H1 (cell line): ENCODE measurements around the gene GRIK4. TPM values are rescaled to one million over a fixed set of nuclear protein-coding genes. Genes with fewer than 3 reads are reported as not detected.

Source experiments
- CTCF ChIA-PET: fragments of 300-600 bp; sonication (Branson Sonifier 250); formaldehyde crosslinking; loops from one replicate; lab custom pipeline; 2021; ENCODE audit not compliant: partially characterized antibody; lab: Charles Lee
- POLR2A ChIA-PET: fragments of 300-600 bp; sonication (Branson Sonifier 250); formaldehyde crosslinking; loops from one replicate; lab custom pipeline; 2021; ENCODE audit warnings: inconsistent platforms; ENCODE audit not compliant: partially characterized antibody; lab: Charles Lee
- DNase-seq, 2 experiments: peaks; one replicate each; pipeline versions ENCODE4 v3.0.0 to v3.0.0-alpha.2; 2010 to 2022; ENCODE audit warnings: low spot score in 2 of 2, low read depth in 1 of 2, mixed read lengths in 1 of 2
- FAIRE-seq: peaks from 2 replicates; lab custom pipeline; 2011; peaks lifted over from hg19 to GRCh38; lab: Jason Lieb, UNC
- H2AFZ ChIP-seq: 2 replicates; pipeline ENCODE4 v1.8.1; 2012; ENCODE audit warnings: low read length, inconsistent platforms
- H2AK5ac ChIP-seq: 2 replicates; pipeline ENCODE4 v1.6.1; 2013; ENCODE audit warnings: low read depth, low read length
- H2BK120ac ChIP-seq: replicated peaks from 2 replicates; pipeline ENCODE3; 2013; ENCODE audit warnings: low read depth, low read length, inconsistent platforms
- H2BK12ac ChIP-seq: 2 replicates; pipeline ENCODE4 v1.6.1; 2013; ENCODE audit warnings: low read depth, low read length
- H2BK15ac ChIP-seq: 2 replicates; pipeline ENCODE4 v1.6.1; 2013; ENCODE audit warnings: low read length
- H2BK20ac ChIP-seq: 2 replicates; pipeline ENCODE4 v1.6.1; 2013; ENCODE audit warnings: low read length
- H2BK5ac ChIP-seq: 2 replicates; pipeline ENCODE4 v1.6.1; 2013; ENCODE audit warnings: low read depth, low read length
- H3K14ac ChIP-seq: 2 replicates; pipeline ENCODE4 v1.6.1; 2013; ENCODE audit warnings: inconsistent platforms; ENCODE audit not compliant: insufficient read length
- H3K18ac ChIP-seq: 2 replicates; pipeline ENCODE4 v1.6.1; 2013; ENCODE audit warnings: low read length; ENCODE audit errors: extremely low read depth
- H3K23ac ChIP-seq: 2 replicates; pipeline ENCODE4 v1.6.1; 2013; ENCODE audit warnings: inconsistent platforms; ENCODE audit not compliant: insufficient read length
- H3K23me2 ChIP-seq: 2 replicates; pipeline ENCODE4 v1.6.1; 2013; ENCODE audit warnings: low read depth, low read length
- H3K27ac ChIP-seq: 2 replicates; pipeline ENCODE4 v1.6.1; 2011; ENCODE audit warnings: low read depth, low read length, inconsistent platforms
- H3K27me3 ChIP-seq, 4 experiments: replicated peaks in 1 of 4; 1 replicate in 1 of 4; 2 replicates in 3 of 4; pipeline versions ENCODE4 v1.6.1 to v1.8.1; 2011 to 2013; ENCODE audit warnings: low read length in 3 of 4, mild to moderate bottlenecking in 3 of 4, inconsistent platforms in 2 of 4, mixed read lengths in 2 of 4, moderate library complexity in 1 of 4; ENCODE audit not compliant: control insufficient read depth in 3 of 4, insufficient read depth in 3 of 4; ENCODE audit errors: extremely low read depth in 1 of 4
- H3K36me3 ChIP-seq, 4 experiments: 2 replicates each; pipeline versions ENCODE4 v1.6.1 to v1.8.1; 2011 to 2013; ENCODE audit warnings: mild to moderate bottlenecking in 4 of 4, low read length in 3 of 4, moderate library complexity in 2 of 4, control low read depth in 1 of 4, inconsistent platforms in 1 of 4; ENCODE audit not compliant: insufficient read depth in 4 of 4, control insufficient read depth in 2 of 4
- H3K4ac ChIP-seq: replicated peaks from 2 replicates; pipeline ENCODE3; 2013; ENCODE audit warnings: low read length, low read depth, mixed read lengths, inconsistent platforms; ENCODE audit not compliant: insufficient read length
- H3K4me1 ChIP-seq, 4 experiments: replicated peaks in 1 of 4; 1 replicate in 1 of 4; 2 replicates in 3 of 4; pipeline versions ENCODE4 v1.6.1 to v1.8.1; 2011 to 2013; ENCODE audit warnings: low read length in 3 of 4, inconsistent platforms in 2 of 4, mixed read lengths in 1 of 4; ENCODE audit not compliant: insufficient read depth in 4 of 4, control insufficient read depth in 3 of 4
- H3K4me2 ChIP-seq, 2 experiments: 2 replicates each; pipeline versions ENCODE4 v1.6.1 to v1.8.1; 2011 to 2013; ENCODE audit warnings: low read depth in 2 of 2, low read length in 2 of 2, control low read depth in 1 of 2, inconsistent platforms in 1 of 2, mild to moderate bottlenecking in 1 of 2; ENCODE audit not compliant: insufficient read depth in 1 of 2
- H3K4me3 ChIP-seq, 4 experiments: fragments of 200-600, 300-600 bp in 1 of 4; sonication (generic), shearing (Covaris generic), sonication (Bioruptor Twin) in 1 of 4; 2 replicates each; pipeline versions ENCODE4 v1.5.1 to v1.8.1; 2011 to 2016; ENCODE audit warnings: low read length in 4 of 4, low read depth in 3 of 4, control low read depth in 2 of 4, inconsistent platforms in 2 of 4, mild to moderate bottlenecking in 2 of 4, mixed read lengths in 1 of 4, moderate library complexity in 1 of 4; ENCODE audit not compliant: insufficient read depth in 2 of 4; ENCODE audit errors: extremely low read depth in 1 of 4
- H3K56ac ChIP-seq: replicated peaks from 2 replicates; pipeline ENCODE3; 2013; ENCODE audit warnings: low read depth, mild to moderate bottlenecking, mixed read lengths, low read length, inconsistent platforms; ENCODE audit not compliant: insufficient read length
- H3K79me1 ChIP-seq: 2 replicates; pipeline ENCODE4 v1.6.1; 2013; ENCODE audit warnings: low read depth, low read length, control low read depth
- H3K79me2 ChIP-seq, 2 experiments: 2 replicates each; pipeline versions ENCODE4 v1.6.1 to v1.8.1; 2012 to 2013; ENCODE audit warnings: low read length in 2 of 2, mild to moderate bottlenecking in 2 of 2, inconsistent platforms in 1 of 2; ENCODE audit not compliant: insufficient read depth in 2 of 2, control insufficient read depth in 1 of 2
- H3K9ac ChIP-seq, 4 experiments: replicated peaks in 1 of 4; 1 replicate in 1 of 4; 2 replicates in 3 of 4; pipeline versions ENCODE4 v1.6.1 to v1.8.1; 2011 to 2013; ENCODE audit warnings: low read depth in 3 of 4, low read length in 3 of 4, control low read depth in 2 of 4, mild to moderate bottlenecking in 2 of 4, moderate library complexity in 2 of 4, inconsistent platforms in 1 of 4; ENCODE audit errors: extremely low read depth in 1 of 4
- H3K9me3 ChIP-seq, 2 experiments: 2 replicates each; pipeline versions ENCODE4 v1.6.1 to v1.8.1; 2012 to 2013; ENCODE audit warnings: mild to moderate bottlenecking in 2 of 2, moderate library complexity in 2 of 2, control low read depth in 1 of 2, inconsistent platforms in 1 of 2, low read depth in 1 of 2, low read length in 1 of 2, mixed read lengths in 1 of 2; ENCODE audit not compliant: insufficient read depth in 2 of 2
- H4K20me1 ChIP-seq, 2 experiments: replicated peaks in 1 of 2; 2 replicates each; pipeline versions ENCODE3 to v1.8.1; 2011 to 2013; ENCODE audit warnings: inconsistent platforms in 2 of 2, low read length in 2 of 2, mild to moderate bottlenecking in 1 of 2; ENCODE audit not compliant: insufficient read depth in 2 of 2, control insufficient read depth in 1 of 2
- H4K5ac ChIP-seq: 2 replicates; pipeline ENCODE4 v1.6.1; 2013; ENCODE audit warnings: low read length, low read depth, mixed read lengths, inconsistent platforms; ENCODE audit not compliant: insufficient read length
- H4K8ac ChIP-seq: 2 replicates; pipeline ENCODE4 v1.8.0; 2013; ENCODE audit warnings: mild to moderate bottlenecking, moderate library complexity, low read length, inconsistent platforms; ENCODE audit not compliant: insufficient read depth; ENCODE audit errors: extremely low read depth
- H4K91ac ChIP-seq: replicated peaks from 2 replicates; pipeline ENCODE3; 2013; ENCODE audit warnings: low read length, mixed read lengths, inconsistent platforms; ENCODE audit not compliant: insufficient read length
- CHD1 ChIP-seq: IDR thresholded peaks from 2 replicates; pipeline ENCODE4 v1.6.1; 2012; ENCODE audit warnings: low read depth, low read length, improper control_type of control experiment
- EGR1 ChIP-seq: IDR thresholded peaks from 2 replicates; pipeline ENCODE4 v1.6.1; 2011; ENCODE audit warnings: low read depth, low read length, borderline replicate concordance
- GTF2F1 ChIP-seq: IDR thresholded peaks from 2 replicates; pipeline ENCODE4 v1.6.1; 2012; ENCODE audit warnings: low read depth, low read length, improper control_type of control experiment, borderline replicate concordance
- SUZ12 ChIP-seq: fragments of 200-600 bp; sonication (generic); IDR thresholded peaks from 2 replicates; pipeline ENCODE4 v1.6.1; 2012; ENCODE audit warnings: mild to moderate bottlenecking, inconsistent platforms, low read length, moderate library complexity, mixed read lengths
- ZNF274 ChIP-seq: IDR thresholded peaks from 2 replicates; pipeline ENCODE4 v1.7.0; 2012; ENCODE audit warnings: low read length, borderline replicate concordance; ENCODE audit errors: extremely low read depth
- WGBS, 2 experiments: shearing (Covaris generic) in 1 of 2; methylation state at CpG; one replicate each; pipeline versions ENCODE4 v1.1.6 to v1.1.7; 2013 to 2015; ENCODE audit warnings: low lambda C conversion rate in 2 of 2, mixed read lengths in 2 of 2, inconsistent platforms in 1 of 2, low coverage in 1 of 2, missing lambda C conversion rate in 1 of 2; ENCODE audit not compliant: insufficient replicate concordance in 2 of 2, insufficient coverage in 1 of 2, insufficient read length in 1 of 2; ENCODE audit errors: extremely low coverage in 1 of 2, missing lambda C conversion rate in 1 of 2; 5-methylcytosine and 5-hydroxymethylcytosine counted together
- polyA plus RNA-seq, 7 experiments: library from polyadenylated mRNA; depleted of rRNA in 3 of 7; stranded (reverse) in 5 of 7; unstranded in 2 of 7; fragments of >200 nt in 5 of 7; fragments of 200-250 nt in 2 of 7; gene quantifications; 1 replicate in 5 of 7; 2 replicates in 1 of 7; 4 replicates in 1 of 7; pipeline versions ENCODE4 v1.2.1 to v1.2.3, GENCODE V29; 2011 to 2013; ENCODE audit warnings: missing spikeins in 2 of 7, mixed read lengths in 2 of 7
- total RNA-seq: library from RNA; stranded (reverse); fragmentation: NEBNext Ultra II Directional; extraction: Animal tissue kit (Norgen Biotek cat#: 25700); gene quantifications from 2 replicates; pipeline ENCODE4 v1.2.1, GENCODE V29; 2021

GRIK4 gene
- total and polyA plus RNA-seq, 2 of the 8 experiments (the other 6 are each of a cell fraction or from before 2014, with no cell fraction given), result 1.2 to 2.9 TPM

DNA sequence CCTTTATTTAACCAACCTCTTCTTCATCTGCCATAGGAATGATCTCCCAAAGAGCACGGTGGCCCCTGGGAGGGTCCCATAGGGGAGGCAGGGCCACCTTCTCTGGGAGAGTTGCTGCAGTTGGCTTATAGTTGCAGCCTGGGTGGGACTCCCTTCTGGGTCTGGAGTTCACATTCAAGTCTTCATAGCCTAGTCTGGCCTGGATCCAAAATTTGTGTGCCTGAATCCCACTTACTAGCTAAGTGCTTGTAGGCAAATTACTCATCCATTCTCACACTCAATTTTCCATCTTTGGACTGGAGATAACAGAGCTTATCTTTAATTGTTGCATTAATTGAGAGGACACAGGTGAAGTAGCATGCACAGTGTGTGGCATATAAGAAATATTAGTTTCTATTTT lies 163.6 kb downstream of the GRIK4 start:
- Histone ChIP-seq H3K27me3 (no peaks in the 10 kb centered on the region), H2BK120ac (no peak overlapping the region), H3K23me2 (no peaks in the 10 kb centered on the region; the same call in 1 of the 2 replicates), H3K79me1 (no peaks in the 10 kb centered on the region), H4K20me1 (no peaks in the 10 kb centered on the region), H3K9me3 (no peaks in the 10 kb centered on the region), H4K5ac (no peak overlapping the region), H3K79me2 (no peaks in the 10 kb centered on the region), H2BK5ac (no peak overlapping the region), H3K36me3 (no peaks in the 10 kb centered on the region), H3K27ac (no peak overlapping the region), H2BK20ac (no peak overlapping the region), H3K56ac (no peak overlapping the region), H2BK12ac (no peak overlapping the region), H3K14ac (no peak overlapping the region), H3K4me1 (no peaks in the 10 kb centered on the region), H3K9ac (no peak overlapping the region), H3K4me3 (no peak overlapping the region), H4K91ac (no peak overlapping the region), H3K4ac (no peak overlapping the region), H2AFZ (no peak overlapping the region), H4K8ac (no peak overlapping the region), H3K23ac (no peak overlapping the region), H3K18ac (no peak overlapping the region), H2BK15ac (no peak overlapping the region), H2AK5ac (no peak overlapping the region), H3K4me2 (no peak overlapping the region)
- DNase-seq (no peak), FAIRE-seq (no peak)
- ChIA-PET POLR2A (no interaction called here), CTCF (interaction anchor here (0.6 to 12.7 kb wide), 12 partner anchors 7 to 278 kb away, joined by 3 to 98 read pairs (median 4); no protein-coding TSS in a partner anchor)
- WGBS, 2 experiments, result 94% methylated on average over 1 of the region's 1 CpG; no CpG with 5 or more reads in 1 of the 2 experiments
- TF ChIP-seq GTF2F1 (no peak), EGR1 (no peak), SUZ12 (no peak), CHD1 (no peak), ZNF274 (no peak)
